ENCODE data around the gene CIC. TPM values are rescaled to one million over a fixed set of nuclear protein-coding genes. Genes with fewer than 3 reads are reported as not detected.

The CIC gene
- total RNA-seq, 1 donor from 2014 or later = 33.3 TPM

GRCh38 chr19:42343344-42344110 is 74.5 kb downstream of the CIC start:
- H3K4me3 ChIP-seq = no peak overlapping the region
- no peaks in the 10 kb centered on the region for H3K27me3 ChIP-seq (ENCODE audit: low read depth)
- H3K36me3 ChIP-seq = peaks cover 69% of the 10 kb centered on the region
- TF ChIP-seq CTCF (IDR thresholded peaks at IDR 0.05; ENCODE audit: borderline replicate concordance) = no peak
- H3K9me3 ChIP-seq (replicated peaks) = no peaks in the 10 kb centered on the region
- intact Hi-C loops (cut with micrococcal nuclease) = no loop called here
- no peak overlapping the region for H3K27ac ChIP-seq (replicated peaks)
- H3K4me1 ChIP-seq = no peaks in the 10 kb centered on the region
- no peak for DNase-seq

- no peaks in the 10 kb centered on the region for H3K27me3 ChIP-seq (ENCODE audit: low read depth)
- no peak for DNase-seq
- H3K9me3 ChIP-seq (replicated peaks) = no peaks in the 10 kb centered on the region
- H3K4me1 ChIP-seq = no peaks in the 10 kb centered on the region
- intact Hi-C loops (cut with micrococcal nuclease) = no loop called here
- H3K36me3 ChIP-seq = peaks cover 74% of the 10 kb centered on the region
- H3K4me3 ChIP-seq = no peak overlapping the region
- no peak for TF ChIP-seq CTCF (IDR thresholded peaks at IDR 0.05; ENCODE audit: borderline replicate concordance)
- H3K27ac ChIP-seq (replicated peaks) = no peak overlapping the region
Measured at GRCh38 chr19:42344336-42344893, 75.4 kb downstream of the CIC start.

Other genes with a start within 250 kb of the CIC start
- 2.1 TPM for gene GRIK5, start 199.0 kb upstream of the CIC start, total RNA-seq
- gene ZNF574, start 193.1 kb upstream of the CIC start, total RNA-seq = 7.1 TPM
- 1.2 TPM for gene POU2F2, start 136.8 kb upstream of the CIC start, total RNA-seq
- gene DEDD2, start 51.6 kb upstream of the CIC start, total RNA-seq = 15.8 TPM
- gene ZNF526, start 48.9 kb upstream of the CIC start, total RNA-seq = 5.9 TPM
- 37.6 TPM for gene GSK3A, start 26.6 kb upstream of the CIC start, total RNA-seq
- gene ERF, start 14.1 kb upstream of the CIC start, total RNA-seq = 33.5 TPM
- gene PRR19, start 32.9 kb downstream of the CIC start, total RNA-seq = not detected
- 2.1 TPM for gene PAFAH1B3, start 33.4 kb downstream of the CIC start, total RNA-seq
- gene TMEM145, start 44.1 kb downstream of the CIC start, total RNA-seq = 0.36 TPM
- 34.3 TPM for gene MEGF8, start 56.4 kb downstream of the CIC start, total RNA-seq
- gene CNFN, start 121.0 kb downstream of the CIC start, total RNA-seq = 0.49 TPM
- 55.8 TPM for gene LIPE, start 158.1 kb downstream of the CIC start, total RNA-seq
- gene CXCL17, start 173.7 kb downstream of the CIC start, total RNA-seq = not detected

All from left ventricle myocardium inferior (tissue), 1 donor.